ENCODE data around the gene KRTAP5-11.

- TF ChIP-seq CTCF (IDR thresholded peaks at IDR 0.05; ENCODE audit: low read depth, low read length), result no peak
- no peak for TF ChIP-seq POLR2A (IDR thresholded peaks at IDR 0.05; ENCODE audit: extremely low read depth, insufficient read length)
Measured at GRCh38 chr11:71535825-71536224, 46.9 kb downstream of the KRTAP5-11 start.
